GM12864 (cell line): Measurements from ENCODE around the gene ACAP2.

Source experiments
- DNase-seq: peaks from one replicate; pipeline ENCODE4 v3.0.0-alpha.2; 2011; ENCODE audit warnings: low read depth
- H3K4me3 ChIP-seq: 2 replicates; pipeline ENCODE4 v1.5.1; 2011; ENCODE audit warnings: mild to moderate bottlenecking, low read depth, low read length, control low read depth
- TF ChIP-seq, protein P1 (sequence below): IDR thresholded peaks from 2 replicates; pipeline ENCODE4 v1.5.1; 2011; ENCODE audit warnings: low read depth, mild to moderate bottlenecking, moderate library complexity, low read length, control low read depth, inconsistent platforms; ENCODE audit errors: missing control alignments

ACAP2 gene

DNA sequence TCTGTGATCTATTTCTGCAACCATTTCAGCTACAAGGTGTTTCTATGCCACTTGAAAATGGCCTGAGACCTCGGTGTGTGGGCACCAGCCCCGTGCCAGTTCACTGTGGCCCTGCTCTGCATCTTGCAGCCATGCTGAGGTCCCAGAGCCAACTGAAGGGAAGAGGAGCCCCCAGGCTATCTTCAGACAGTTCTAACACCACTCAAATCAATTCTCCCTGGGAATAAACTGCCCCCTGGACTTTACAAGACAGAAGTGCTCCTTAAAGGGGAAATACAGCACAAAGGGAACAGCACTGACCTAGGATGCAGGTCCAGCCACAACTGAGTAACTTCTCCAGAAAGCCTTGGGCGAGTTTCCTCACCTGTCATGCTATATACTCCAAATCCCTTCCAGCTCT is 175.7 kb downstream of the ACAP2 start:
- TF ChIP-seq, protein P1, sequence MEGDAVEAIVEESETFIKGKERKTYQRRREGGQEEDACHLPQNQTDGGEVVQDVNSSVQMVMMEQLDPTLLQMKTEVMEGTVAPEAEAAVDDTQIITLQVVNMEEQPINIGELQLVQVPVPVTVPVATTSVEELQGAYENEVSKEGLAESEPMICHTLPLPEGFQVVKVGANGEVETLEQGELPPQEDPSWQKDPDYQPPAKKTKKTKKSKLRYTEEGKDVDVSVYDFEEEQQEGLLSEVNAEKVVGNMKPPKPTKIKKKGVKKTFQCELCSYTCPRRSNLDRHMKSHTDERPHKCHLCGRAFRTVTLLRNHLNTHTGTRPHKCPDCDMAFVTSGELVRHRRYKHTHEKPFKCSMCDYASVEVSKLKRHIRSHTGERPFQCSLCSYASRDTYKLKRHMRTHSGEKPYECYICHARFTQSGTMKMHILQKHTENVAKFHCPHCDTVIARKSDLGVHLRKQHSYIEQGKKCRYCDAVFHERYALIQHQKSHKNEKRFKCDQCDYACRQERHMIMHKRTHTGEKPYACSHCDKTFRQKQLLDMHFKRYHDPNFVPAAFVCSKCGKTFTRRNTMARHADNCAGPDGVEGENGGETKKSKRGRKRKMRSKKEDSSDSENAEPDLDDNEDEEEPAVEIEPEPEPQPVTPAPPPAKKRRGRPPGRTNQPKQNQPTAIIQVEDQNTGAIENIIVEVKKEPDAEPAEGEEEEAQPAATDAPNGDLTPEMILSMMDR: no peak
- no peak overlapping the region for H3K4me3 ChIP-seq
- DNase-seq: no peak

DNA sequence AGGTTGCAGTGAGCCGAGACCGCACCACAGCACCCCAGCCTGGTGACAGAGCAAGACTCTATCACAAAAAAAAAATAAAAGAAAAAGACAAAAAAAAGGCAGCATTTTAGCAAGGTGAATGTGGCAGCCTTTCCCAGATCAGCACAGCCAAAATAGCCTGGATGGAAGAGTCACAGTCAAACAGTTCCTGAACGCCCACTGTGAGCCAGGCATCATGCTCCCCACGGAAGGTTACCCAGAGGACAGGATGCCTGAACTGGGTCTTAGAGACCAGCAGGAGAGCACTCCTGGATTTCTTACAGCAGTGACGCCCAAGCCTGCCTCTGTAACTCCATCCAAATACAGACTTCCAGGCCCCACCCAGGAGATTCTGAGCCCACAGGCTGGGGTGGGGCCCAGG is 176.4 kb downstream of the ACAP2 start:
- no peak for DNase-seq
- TF ChIP-seq, protein P1: no peak
- no peak overlapping the region for H3K4me3 ChIP-seq

DNA sequence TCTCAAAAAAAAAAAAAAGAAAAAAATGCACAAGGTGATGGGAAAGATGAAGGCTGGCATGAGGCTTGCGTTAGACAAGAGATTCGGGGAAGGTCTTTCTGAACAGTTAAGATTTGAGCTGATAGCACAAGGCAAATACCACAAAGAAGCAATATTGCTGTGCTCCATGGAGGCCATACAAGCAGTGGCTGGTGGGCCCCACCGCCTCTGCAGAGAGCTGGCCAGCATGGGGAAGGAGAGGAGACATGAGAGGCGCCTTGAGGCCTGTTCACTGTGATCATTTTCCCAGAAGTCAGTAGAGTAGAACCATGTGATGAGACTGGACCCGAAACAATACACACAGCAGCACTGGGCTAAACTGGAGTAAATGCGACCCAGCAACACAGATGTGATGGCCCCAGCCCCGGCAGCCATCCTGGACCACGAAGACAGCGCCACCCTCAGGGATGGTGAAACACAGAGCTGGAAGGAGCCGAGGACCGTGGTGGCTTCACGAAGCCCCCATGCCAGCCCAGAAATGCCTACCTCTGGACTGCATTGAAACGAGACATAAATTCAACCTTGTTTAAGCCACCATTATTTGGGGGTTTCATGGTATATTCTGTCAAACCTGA is 177.3 kb downstream of the ACAP2 start:
- H3K4me3 ChIP-seq: no peak overlapping the region
- TF ChIP-seq, protein P1: no peak
- DNase-seq: no peak

DNA sequence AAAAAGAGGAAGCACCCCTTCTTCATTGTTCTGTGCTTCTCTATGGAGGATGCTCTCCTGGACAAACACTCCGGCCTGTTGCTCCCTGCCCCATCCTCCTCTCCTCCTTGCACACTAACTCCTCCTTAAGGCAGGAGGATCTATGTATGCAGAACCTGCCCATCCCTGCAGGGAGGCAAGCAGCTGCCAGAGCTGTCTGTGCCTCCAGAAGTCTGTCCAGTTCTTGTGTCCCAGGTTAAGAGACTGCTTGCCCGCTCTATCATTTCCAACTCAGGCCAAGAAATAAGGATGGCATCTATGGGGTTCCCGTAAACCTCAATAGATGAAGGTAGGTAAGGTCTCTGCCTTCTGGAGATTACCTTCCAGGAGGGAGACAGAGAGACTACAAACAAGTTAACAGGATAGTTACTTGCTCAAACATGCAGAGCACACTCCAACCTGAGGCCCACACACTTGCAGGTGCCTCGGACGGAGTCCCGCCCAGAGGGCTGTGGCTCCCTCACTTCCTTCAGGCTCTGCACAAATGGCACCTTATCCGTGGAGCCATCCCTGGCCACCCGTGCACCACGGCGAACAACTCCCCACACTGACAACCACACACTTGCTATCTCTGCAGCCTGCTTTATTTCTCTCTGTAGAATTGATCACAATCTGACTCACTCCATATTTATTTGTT is 178.8 kb downstream of the ACAP2 start:
- no peak overlapping the region for H3K4me3 ChIP-seq
- DNase-seq: no peak
- TF ChIP-seq, protein P1: no peak

DNA sequence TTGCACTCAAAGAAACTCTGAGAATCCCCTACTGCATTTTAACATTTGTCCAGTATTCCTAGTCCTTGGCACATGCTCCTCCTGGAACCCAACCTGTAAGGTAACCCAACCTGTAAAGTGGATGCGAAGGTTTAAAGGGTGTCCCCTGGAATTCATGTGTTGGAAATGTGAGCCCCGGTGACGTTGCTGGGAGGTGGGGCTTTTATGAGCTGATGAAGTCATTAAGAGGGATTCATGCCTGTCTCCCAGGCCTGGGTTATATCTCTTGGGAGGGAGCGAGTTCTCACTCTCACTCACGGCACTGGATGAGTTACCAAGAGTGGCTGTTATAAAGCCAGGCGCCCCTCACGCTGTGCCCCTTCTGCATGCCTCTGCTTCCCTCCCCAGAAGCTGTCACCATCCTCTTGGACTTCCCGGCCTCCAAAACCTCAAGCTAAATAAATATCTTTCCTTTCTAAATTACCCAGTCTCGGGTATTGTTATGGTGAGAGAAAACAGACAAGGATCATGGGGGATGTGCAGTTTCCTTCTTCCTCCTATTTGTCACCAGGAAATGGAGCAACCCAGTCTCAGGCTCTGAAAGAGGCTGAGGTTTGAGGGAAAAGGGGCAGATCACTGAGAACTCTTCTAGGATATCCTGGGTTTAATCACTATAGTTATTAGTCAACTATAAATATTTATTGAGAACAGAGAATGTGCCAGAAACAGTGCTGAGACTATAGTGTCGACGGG is 179.5 kb downstream of the ACAP2 start:
- TF ChIP-seq, protein P1: no peak
- no peak overlapping the region for H3K4me3 ChIP-seq
- no peak for DNase-seq

DNA sequence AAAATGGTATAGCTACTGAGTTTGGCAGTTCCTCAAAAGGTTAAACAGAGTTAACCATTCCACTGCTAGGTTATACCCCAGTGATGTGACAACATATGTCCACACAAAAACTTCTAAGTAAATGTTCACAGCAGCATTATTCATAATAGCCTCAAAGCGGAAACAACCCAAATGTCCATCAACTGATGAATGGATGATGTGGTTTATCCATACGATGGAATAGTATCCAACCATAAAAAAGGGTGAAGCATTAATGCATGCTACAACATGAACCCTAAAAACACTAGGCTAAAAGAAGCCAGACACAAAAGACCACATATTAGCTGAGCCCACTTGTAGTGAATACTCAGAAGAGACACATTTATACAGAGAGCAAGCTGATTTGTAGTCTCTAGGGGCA is 180.9 kb downstream of the ACAP2 start:
- no peak overlapping the region for H3K4me3 ChIP-seq
- TF ChIP-seq, protein P1: no peak
- no peak for DNase-seq
